Peyer's patch (tissue), 4 donors: ENCODE measurements around the gene HOXA4. TPM values are rescaled to one million over a fixed set of nuclear protein-coding genes. Genes with fewer than 3 reads are reported as not detected.

Source experiments
- DNase-seq, 3 donors: peaks; one replicate each; pipeline ENCODE4 v3.0.0-alpha.2; 2017 to 2019
- H3K27ac ChIP-seq, 4 donors: fragments of 200-600 bp; sonication (generic); one replicate each; pipeline ENCODE4 v1.5.1; 2016 to 2019
- H3K27me3 ChIP-seq, 2 donors: fragments of 200-600 bp; sonication (generic); one replicate each; pipeline ENCODE4 v1.5.1; 2019
- H3K36me3 ChIP-seq, 3 donors: fragments of 200-600 bp; sonication (generic); one replicate each; pipeline ENCODE4 v1.5.1; 2016 to 2019
- H3K4me1 ChIP-seq, 4 donors: fragments of 200-600 bp; sonication (generic); one replicate each; pipeline ENCODE4 v1.5.1; 2016 to 2019
- H3K4me3 ChIP-seq, 4 donors: fragments of 200-600 bp; sonication (generic); 1 replicate in 3 of 4; 2 replicates in 1 of 4; pipeline ENCODE4 v1.5.1; 2016 to 2019; ENCODE audit warnings: mild to moderate bottlenecking in 1 of 4
- H3K9me3 ChIP-seq, 4 donors: fragments of 200-600 bp; sonication (generic); one replicate each; pipeline ENCODE4 v1.5.1; 2016 to 2019; ENCODE audit warnings: mild to moderate bottlenecking in 1 of 4
- CTCF ChIP-seq, 6 experiments: fragments of 450-650 bp in 4 of 6; fragments of 200-600 bp in 2 of 6; sonication (generic) in 1 of 6; IDR thresholded peaks; one replicate each; pipeline ENCODE4 v1.5.1; 2017 to 2019; ENCODE audit warnings: antibody characterized with exemption in 6 of 6, mild to moderate bottlenecking in 3 of 6, moderate library complexity in 1 of 6
- POLR2A ChIP-seq, 2 donors: fragments of 450-650 bp; IDR thresholded peaks; one replicate each; pipeline ENCODE4 v1.5.1; 2017; ENCODE audit warnings: antibody characterized with exemption in 2 of 2, mild to moderate bottlenecking in 2 of 2, moderate library complexity in 2 of 2
- total RNA-seq, 4 donors: library from RNA; depleted of rRNA; stranded (reverse); fragments of >200 nt; gene quantifications; one replicate each; pipeline ENCODE4 v1.1.0, GENCODE V29; 2016

HOXA4 gene
- total RNA-seq, 4 donors from 2014 or later, result 2.6 to 11.5 (median 5.9) TPM

DNA sequence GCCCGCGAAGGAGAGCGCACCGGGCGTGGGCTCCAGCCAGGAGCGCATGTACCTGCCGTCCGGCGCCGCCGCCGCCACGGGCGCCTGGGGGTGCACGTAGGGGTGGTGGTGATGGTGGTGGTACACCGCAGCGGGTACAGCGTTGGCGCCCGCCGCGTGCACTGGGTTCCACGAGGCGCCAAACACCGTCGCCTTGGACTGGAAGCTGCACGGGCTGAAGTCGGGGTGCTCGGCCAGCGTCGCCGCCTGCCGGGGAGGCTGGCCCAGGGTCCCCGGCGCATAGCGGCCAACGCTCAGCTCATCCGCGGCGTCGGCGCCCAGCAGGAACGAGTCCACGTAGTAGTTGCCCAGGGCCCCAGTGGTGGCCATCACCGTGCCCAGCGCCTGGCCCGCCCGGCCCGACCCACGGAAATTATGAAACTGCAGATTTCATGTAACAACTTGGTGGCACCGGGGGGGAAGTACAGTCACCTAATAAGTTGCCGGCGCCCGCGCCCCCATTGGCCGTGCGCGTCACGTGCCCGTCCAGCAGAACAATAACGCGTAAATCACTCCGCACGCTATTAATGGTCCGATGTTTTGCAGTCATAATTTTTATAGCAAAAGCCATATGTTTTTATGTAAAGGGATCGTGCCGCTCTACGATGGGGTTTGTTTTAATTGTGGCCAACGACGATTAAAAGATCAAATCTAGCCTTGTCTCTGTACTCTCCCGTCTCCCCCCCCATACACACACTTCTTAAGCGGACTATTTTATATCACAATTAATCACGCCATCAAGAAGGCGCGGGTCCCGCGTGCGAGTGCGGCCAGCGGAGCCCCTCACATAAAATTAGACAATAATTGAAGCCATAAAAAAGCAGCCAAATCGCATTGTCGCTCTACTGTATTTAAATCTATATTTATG lies 34.8 kb upstream of the HOXA4 start, which contains the start of gene HOXA9:
Gene HOXA9 (minus strand): TSS at position 449 of the 907 bp plus-strand sequence. CDS start 80 bp downstream, at position 369.
- H3K27ac ChIP-seq, result peak within 1 kb of the TSS; percentile 57 to 89 (median 77)
- TF ChIP-seq CTCF (IDR thresholded peaks at IDR 0.05) (peak in 2 of 6 experiments; percentile 23 to 28), POLR2A (IDR thresholded peaks at IDR 0.05) (peak; percentile 68 to 86)
- H3K4me3 ChIP-seq, result peak within 1 kb of the TSS; percentile 32 to 81 (median 58)
- peak; percentile 48 to 94 (median 91) for DNase-seq
- H3K27me3 ChIP-seq, result peaks cover 0 to 18% of the 10 kb centered on the region in 2 donors
- no peaks in the 10 kb centered on the region for H3K36me3 ChIP-seq
- H3K9me3 ChIP-seq, result peaks cover 0 to 13% (median 0%) of the 10 kb centered on the region in 4 donors
- H3K4me1 ChIP-seq, result peaks cover 0 to 27% (median 9%) of the 10 kb centered on the region in 4 donors

DNA sequence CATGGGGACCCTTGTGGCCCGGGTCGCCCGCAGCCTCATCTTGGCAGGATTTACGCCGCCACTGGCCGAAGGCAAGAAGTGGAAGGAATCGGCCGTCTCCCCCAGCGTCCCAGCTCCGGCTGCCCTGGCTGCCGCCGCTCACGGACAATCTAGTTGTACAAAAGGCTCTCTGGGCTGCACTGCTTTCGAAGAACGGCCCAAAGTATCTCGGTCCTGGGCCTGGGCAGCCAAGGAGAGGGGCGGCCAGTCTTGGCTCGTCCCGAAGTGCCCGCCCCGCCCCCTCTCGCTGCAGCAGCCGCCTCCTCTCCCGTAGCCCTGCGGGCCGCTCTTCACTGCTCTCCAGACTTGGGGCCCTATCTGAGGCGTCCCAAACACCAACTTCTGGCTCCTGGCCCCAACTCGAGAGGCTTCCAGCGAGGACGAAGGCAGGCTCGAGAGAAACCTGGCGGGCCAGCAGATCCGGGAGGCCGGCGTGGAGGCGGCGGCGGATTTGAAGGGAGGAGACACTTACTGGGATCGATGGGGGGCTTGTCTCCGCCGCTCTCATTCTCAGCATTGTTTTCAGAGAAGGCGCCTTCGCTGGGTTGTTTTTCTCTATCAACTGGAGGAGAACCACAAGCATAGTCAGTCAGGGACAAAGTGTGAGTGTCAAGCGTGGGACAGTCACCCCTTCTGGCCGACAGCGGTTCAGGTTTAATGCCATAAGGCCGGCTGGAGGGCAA lies 34.0 kb upstream of the HOXA4 start:
- H3K4me3 ChIP-seq, result peak overlapping the region; percentile 32 to 81 (median 58)
- H3K27me3 ChIP-seq, result peaks cover 0 to 12% of the 10 kb centered on the region in 2 donors
- TF ChIP-seq CTCF (IDR thresholded peaks at IDR 0.05), result peak in 3 of 6 experiments; percentile 6 to 31 (median 30)
- no peak for TF ChIP-seq POLR2A (IDR thresholded peaks at IDR 0.05)
- H3K9me3 ChIP-seq, result peaks cover 0 to 13% (median 0%) of the 10 kb centered on the region in 4 donors
- H3K27ac ChIP-seq, result peak overlapping the region; percentile 57 to 89 (median 77)
- no peaks in the 10 kb centered on the region for H3K36me3 ChIP-seq
- DNase-seq, result peak in 2 of 3 donors; percentile 66 to 82
- H3K4me1 ChIP-seq, result peaks cover 0 to 31% (median 9%) of the 10 kb centered on the region in 4 donors

- no peak for DNase-seq
- peak overlapping the region; percentile 32 to 81 (median 58) for H3K4me3 ChIP-seq
- no peak for TF ChIP-seq POLR2A (IDR thresholded peaks at IDR 0.05)
- no peak for TF ChIP-seq CTCF (IDR thresholded peaks at IDR 0.05)
- H3K36me3 ChIP-seq, result no peaks in the 10 kb centered on the region
- peak overlapping the region; percentile 57 to 89 (median 77) for H3K27ac ChIP-seq
- H3K9me3 ChIP-seq, result peaks cover 0 to 13% (median 0%) of the 10 kb centered on the region in 4 donors
- peaks cover 0 to 10% of the 10 kb centered on the region in 2 donors for H3K27me3 ChIP-seq
- peaks cover 0 to 31% (median 9%) of the 10 kb centered on the region in 4 donors for H3K4me1 ChIP-seq
These were observed 33.4 kb upstream of the HOXA4 start for GRCh38 chr7:27164045-27164366.

DNA sequence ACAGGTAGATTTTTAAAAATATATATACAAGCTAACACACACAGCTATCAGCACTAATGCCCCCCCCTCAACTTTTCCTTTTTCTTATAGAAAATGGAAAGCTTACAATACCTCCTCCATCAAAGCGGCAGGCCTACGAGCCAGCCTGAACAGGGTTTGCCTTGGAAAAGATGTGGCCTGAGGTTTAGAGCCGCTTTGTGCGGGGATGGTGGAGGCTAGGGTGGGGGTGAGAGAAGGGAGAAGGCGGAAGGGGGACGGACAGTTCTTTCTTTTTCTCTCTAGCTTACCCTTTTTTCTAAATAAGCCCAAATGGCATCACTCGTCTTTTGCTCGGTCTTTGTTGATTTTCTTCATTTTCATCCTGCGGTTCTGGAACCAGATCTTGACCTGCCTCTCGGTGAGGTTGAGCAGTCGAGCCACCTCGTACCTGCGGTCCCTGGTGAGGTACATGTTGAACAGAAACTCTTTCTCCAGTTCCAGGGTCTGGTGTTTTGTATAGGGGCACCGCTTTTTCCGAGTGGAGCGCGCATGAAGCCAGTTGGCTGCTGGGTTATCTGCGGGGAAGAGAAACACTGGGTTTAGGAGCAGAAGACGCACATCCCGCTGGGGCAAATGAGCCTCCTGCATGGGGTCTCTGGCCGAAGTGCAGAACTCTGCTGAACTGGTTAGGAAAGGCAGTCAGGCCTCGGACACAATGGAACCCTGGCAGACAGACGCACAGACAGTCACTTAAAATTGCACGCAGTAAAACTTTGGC lies 32.9 kb upstream of the HOXA4 start:
- peaks cover 0 to 13% (median 0%) of the 10 kb centered on the region in 4 donors for H3K9me3 ChIP-seq
- H3K36me3 ChIP-seq, result no peaks in the 10 kb centered on the region
- peaks cover 0 to 9% of the 10 kb centered on the region in 2 donors for H3K27me3 ChIP-seq
- TF ChIP-seq CTCF (IDR thresholded peaks at IDR 0.05), result no peak
- peak overlapping the region; percentile 3 to 81 (median 58) for H3K4me3 ChIP-seq
- H3K4me1 ChIP-seq, result peaks cover 0 to 31% (median 9%) of the 10 kb centered on the region in 4 donors
- peak overlapping the region; percentile 10 to 89 (median 77) for H3K27ac ChIP-seq
- DNase-seq, result peak in 2 of 3 donors; percentile 46 to 53
